GM12878 (cell line): ENCODE measurements around the gene UNC50. TPM values are rescaled to one million over a fixed set of nuclear protein-coding genes. Genes with fewer than 3 reads are reported as not detected.

Experiments used
- IKZF2 ChIP-seq, 2 experiments: fragments of 450-650 bp; IDR thresholded peaks; 2 replicates each; pipeline ENCODE4 v1.6.1; 2017; ENCODE audit warnings: mild to moderate bottlenecking in 2 of 2, moderate library complexity in 2 of 2
- KLF5 ChIP-seq: fragments of 450-650 bp; IDR thresholded peaks from 2 replicates; pipeline ENCODE4 v1.6.1; 2014; ENCODE audit warnings: mild to moderate bottlenecking; ENCODE audit not compliant: partially characterized antibody
- YY1 ChIP-seq: IDR thresholded peaks from 2 replicates; pipeline ENCODE4 v1.6.1; 2011; ENCODE audit warnings: low read depth, mild to moderate bottlenecking, low read length
- polyA plus RNA-seq, 11 experiments: library from polyadenylated mRNA; depleted of rRNA in 4 of 11; unstranded in 6 of 11; stranded (reverse) in 5 of 11; fragments of >200 nt; fragmentation: Nextera tagmentation in 4 of 11; fragmentation: Illumina TruSeq in 1 of 11; extraction: Ambion mirVana in 4 of 11; extraction: Trizol in 1 of 11; gene quantifications; 1 replicate in 1 of 11; 2 replicates in 10 of 11; pipeline versions ENCODE4 v1.2.1 to v1.2.3, GENCODE V29; 2011 to 2016; ENCODE audit warnings: inconsistent platforms in 2 of 11, missing spikeins in 2 of 11, low read depth in 1 of 11
- total RNA-seq, 4 experiments: library from RNA; depleted of rRNA in 3 of 4; stranded (reverse); fragments of >200 nt in 3 of 4; fragmentation: Illumina TruSeq in 1 of 4; extraction: Trizol in 1 of 4; gene quantifications; 2 replicates each; pipeline versions ENCODE4 v1.2.1 to v1.2.3, GENCODE V29; 2013 to 2021
- TF ChIP-seq, protein P1 (sequence below): fragments of 150-350 bp; IDR thresholded peaks from 2 replicates; pipeline ENCODE4 v1.6.1; 2016; ENCODE audit warnings: low read depth, low read length
- TF ChIP-seq, protein P2 (sequence below): IDR thresholded peaks from 2 replicates; pipeline ENCODE4 v1.6.1; 2012; ENCODE audit warnings: low read depth, low read length, improper control_type of control experiment
- TF ChIP-seq, protein P3 (sequence below), 3 experiments: IDR thresholded peaks in 2 of 3; conservative IDR thresholded peaks in 1 of 3; 2 replicates each; pipeline ENCODE4 v1.5.1; 2011; ENCODE audit warnings: low read depth in 3 of 3, low read length in 3 of 3, mild to moderate bottlenecking in 3 of 3, control low read depth in 2 of 3, moderate library complexity in 2 of 3, inconsistent platforms in 1 of 3, mixed read lengths in 1 of 3; ENCODE audit not compliant: control insufficient read depth in 2 of 3, insufficient read depth in 1 of 3; ENCODE audit errors: extremely low read depth in 1 of 3
- TF ChIP-seq, protein P4 (sequence below): IDR thresholded peaks from 2 replicates; pipeline ENCODE4 v1.6.1; 2011; ENCODE audit warnings: borderline replicate concordance, low read depth, mild to moderate bottlenecking, moderate library complexity, mixed read lengths, low read length; ENCODE audit not compliant: insufficient read depth; ENCODE audit errors: extremely low read length

Gene UNC50
- total and polyA plus RNA-seq, 10 of the 15 experiments (the other 5 are each of a cell fraction or from before 2014, with no cell fraction given), result 25.5 to 76.3 (median 37.8) TPM

DNA sequence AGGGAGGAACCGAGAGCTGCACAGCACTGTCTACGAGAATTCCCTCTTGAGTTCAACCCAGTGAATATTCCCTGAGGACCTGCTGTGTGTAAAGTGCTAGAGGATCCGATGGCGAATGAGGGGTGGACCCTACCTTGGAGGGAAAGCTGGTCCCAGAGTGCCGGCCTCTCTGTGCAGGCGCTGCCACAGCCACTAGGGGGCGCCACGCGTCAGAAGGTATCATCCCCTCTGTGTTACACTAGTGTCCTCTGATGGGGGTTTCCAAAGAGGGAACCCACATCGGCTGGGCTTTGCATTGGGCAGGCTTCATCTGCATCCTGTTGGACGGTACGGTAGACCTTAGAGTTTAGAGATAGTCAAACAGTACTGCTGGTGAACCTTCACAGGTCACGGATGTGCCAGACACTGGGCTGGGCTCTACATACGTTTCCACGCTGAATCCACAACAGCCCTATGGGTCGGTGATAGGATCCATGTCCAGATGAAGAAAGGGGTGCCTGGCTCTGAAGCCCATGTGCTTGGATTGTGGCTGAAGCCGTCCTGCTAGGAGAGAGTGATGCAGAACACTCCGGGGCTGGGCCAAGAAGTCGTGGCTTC, 39.1 kb upstream of the UNC50 start (continued):
- TF ChIP-seq, protein P1, sequence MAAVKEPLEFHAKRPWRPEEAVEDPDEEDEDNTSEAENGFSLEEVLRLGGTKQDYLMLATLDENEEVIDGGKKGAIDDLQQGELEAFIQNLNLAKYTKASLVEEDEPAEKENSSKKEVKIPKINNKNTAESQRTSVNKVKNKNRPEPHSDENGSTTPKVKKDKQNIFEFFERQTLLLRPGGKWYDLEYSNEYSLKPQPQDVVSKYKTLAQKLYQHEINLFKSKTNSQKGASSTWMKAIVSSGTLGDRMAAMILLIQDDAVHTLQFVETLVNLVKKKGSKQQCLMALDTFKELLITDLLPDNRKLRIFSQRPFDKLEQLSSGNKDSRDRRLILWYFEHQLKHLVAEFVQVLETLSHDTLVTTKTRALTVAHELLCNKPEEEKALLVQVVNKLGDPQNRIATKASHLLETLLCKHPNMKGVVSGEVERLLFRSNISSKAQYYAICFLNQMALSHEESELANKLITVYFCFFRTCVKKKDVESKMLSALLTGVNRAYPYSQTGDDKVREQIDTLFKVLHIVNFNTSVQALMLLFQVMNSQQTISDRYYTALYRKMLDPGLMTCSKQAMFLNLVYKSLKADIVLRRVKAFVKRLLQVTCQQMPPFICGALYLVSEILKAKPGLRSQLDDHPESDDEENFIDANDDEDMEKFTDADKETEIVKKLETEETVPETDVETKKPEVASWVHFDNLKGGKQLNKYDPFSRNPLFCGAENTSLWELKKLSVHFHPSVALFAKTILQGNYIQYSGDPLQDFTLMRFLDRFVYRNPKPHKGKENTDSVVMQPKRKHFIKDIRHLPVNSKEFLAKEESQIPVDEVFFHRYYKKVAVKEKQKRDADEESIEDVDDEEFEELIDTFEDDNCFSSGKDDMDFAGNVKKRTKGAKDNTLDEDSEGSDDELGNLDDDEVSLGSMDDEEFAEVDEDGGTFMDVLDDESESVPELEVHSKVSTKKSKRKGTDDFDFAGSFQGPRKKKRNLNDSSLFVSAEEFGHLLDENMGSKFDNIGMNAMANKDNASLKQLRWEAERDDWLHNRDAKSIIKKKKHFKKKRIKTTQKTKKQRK, result no peak
- TF ChIP-seq, protein P2, sequence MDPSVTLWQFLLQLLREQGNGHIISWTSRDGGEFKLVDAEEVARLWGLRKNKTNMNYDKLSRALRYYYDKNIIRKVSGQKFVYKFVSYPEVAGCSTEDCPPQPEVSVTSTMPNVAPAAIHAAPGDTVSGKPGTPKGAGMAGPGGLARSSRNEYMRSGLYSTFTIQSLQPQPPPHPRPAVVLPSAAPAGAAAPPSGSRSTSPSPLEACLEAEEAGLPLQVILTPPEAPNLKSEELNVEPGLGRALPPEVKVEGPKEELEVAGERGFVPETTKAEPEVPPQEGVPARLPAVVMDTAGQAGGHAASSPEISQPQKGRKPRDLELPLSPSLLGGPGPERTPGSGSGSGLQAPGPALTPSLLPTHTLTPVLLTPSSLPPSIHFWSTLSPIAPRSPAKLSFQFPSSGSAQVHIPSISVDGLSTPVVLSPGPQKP, result no peak
- TF ChIP-seq, protein P3, sequence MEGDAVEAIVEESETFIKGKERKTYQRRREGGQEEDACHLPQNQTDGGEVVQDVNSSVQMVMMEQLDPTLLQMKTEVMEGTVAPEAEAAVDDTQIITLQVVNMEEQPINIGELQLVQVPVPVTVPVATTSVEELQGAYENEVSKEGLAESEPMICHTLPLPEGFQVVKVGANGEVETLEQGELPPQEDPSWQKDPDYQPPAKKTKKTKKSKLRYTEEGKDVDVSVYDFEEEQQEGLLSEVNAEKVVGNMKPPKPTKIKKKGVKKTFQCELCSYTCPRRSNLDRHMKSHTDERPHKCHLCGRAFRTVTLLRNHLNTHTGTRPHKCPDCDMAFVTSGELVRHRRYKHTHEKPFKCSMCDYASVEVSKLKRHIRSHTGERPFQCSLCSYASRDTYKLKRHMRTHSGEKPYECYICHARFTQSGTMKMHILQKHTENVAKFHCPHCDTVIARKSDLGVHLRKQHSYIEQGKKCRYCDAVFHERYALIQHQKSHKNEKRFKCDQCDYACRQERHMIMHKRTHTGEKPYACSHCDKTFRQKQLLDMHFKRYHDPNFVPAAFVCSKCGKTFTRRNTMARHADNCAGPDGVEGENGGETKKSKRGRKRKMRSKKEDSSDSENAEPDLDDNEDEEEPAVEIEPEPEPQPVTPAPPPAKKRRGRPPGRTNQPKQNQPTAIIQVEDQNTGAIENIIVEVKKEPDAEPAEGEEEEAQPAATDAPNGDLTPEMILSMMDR (IDR thresholded peaks at IDR 0.05 in 2 of 3, conservative IDR thresholded peaks at IDR 0.05 in 1 of 3; ENCODE audit: control insufficient read depth in 2 of 3, extremely low read depth in 1 of 3, insufficient read depth in 1 of 3, low read depth in 3 of 3, low read length in 3 of 3), result peak; percentile 83 to 96 (median 94)
- TF ChIP-seq YY1 (0 out of 2 replicates have a peak, but pooled peaks have one; percentile 20), KLF5 (no peak), IKZF2 (IDR thresholded peaks at IDR 0.05) (no peak)
- TF ChIP-seq, protein P4, sequence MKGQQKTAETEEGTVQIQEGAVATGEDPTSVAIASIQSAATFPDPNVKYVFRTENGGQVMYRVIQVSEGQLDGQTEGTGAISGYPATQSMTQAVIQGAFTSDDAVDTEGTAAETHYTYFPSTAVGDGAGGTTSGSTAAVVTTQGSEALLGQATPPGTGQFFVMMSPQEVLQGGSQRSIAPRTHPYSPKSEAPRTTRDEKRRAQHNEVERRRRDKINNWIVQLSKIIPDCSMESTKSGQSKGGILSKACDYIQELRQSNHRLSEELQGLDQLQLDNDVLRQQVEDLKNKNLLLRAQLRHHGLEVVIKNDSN, result no peak
